Measurements from ENCODE around the gene KHDC4. TPM values are rescaled to one million over a fixed set of nuclear protein-coding genes. Genes with fewer than 3 reads are reported as not detected.

Gene KHDC4
- total and polyA plus RNA-seq, 4 donors: 31.5 to 53.5 (median 41.2) TPM

DNA sequence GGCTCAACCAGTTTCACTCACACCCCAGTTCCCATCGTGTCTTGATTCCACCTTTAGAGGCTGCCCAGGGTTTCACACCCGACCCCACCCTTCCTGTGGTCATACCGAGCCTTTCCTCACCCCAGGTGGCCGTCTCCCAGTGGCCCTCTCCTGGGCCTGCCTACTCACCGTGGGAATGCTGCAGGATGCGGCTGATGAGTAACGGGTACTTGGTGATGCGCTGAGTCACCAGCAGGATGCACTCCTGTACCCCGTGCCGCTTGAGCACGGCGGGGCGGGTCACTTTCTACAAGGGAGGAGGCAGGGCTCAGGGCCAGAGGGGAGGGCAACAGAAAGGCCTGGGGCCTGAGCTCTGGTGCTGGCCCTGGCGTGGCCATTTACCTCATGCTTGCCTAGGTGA, 27.7 kb upstream of the KHDC4 start:
- Histone ChIP-seq H3K27ac (ENCODE audit: low read depth, low read length) (no peak overlapping the region), H3K4me1 (ENCODE audit: control insufficient read depth, insufficient read depth, low read length) (peaks cover 25% of the 10 kb centered on the region), H3K4me3 (ENCODE audit: low read depth, low read length) (no peak overlapping the region), H3K36me3 (ENCODE audit: control insufficient read depth, insufficient read depth, low read length) (peaks cover 91% of the 10 kb centered on the region), H3K27me3 (ENCODE audit: control insufficient read depth, insufficient read depth, low read length) (no peaks in the 10 kb centered on the region), H3K9me3 (ENCODE audit: control insufficient read depth, insufficient read depth, low read length) (no peaks in the 10 kb centered on the region)
- DNase-seq (ENCODE audit: low read depth in 4 of 6, low spot score in 6 of 6): no peak
- WGBS (ENCODE audit: insufficient coverage): 82% methylated on average over 14 of the region's 14 CpGs

DNA sequence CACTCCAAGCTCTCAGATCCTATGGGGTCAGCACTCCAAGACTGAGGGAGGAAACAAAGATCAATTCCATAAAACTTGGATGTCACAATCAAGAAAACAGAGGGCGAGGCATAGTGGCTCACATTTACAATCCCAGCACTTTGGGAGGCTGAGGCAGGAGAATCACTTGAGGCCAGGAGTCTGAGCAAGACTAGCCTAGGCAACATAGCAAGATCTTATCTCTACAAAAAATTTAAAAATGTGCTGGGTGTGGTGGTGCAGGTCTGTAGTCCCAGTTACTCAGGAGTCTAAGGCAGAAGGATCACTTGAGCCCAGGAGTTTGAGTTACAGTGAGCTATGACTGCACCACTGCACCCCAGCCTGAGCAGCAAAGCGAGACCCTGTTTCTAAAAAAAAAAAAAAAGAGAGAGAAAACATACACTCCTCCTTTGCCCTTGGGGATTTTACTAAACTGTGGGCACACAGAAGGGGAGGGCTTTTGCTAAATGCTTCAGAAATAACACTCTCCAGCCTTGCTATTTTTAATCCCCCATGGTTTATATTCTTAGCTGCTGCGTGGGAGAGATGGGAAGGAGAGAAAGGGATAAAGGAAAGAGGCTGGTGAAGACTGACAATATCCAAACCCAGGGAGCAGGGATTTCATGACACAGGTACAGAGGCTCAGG, 26.0 kb upstream of the KHDC4 start:
- DNase-seq (ENCODE audit: low read depth in 4 of 6, low spot score in 6 of 6): no peak
- Histone ChIP-seq H3K4me3 (ENCODE audit: low read depth, low read length) (no peak overlapping the region), H3K9me3 (ENCODE audit: control insufficient read depth, insufficient read depth, low read length) (no peaks in the 10 kb centered on the region), H3K4me1 (ENCODE audit: control insufficient read depth, insufficient read depth, low read length) (peaks cover 16% of the 10 kb centered on the region), H3K27me3 (ENCODE audit: control insufficient read depth, insufficient read depth, low read length) (no peaks in the 10 kb centered on the region), H3K27ac (ENCODE audit: low read depth, low read length) (no peak overlapping the region), H3K36me3 (ENCODE audit: control insufficient read depth, insufficient read depth, low read length) (peaks cover 90% of the 10 kb centered on the region)
- WGBS (ENCODE audit: insufficient coverage): no CpG with 5 or more reads among the region's 3 CpGs

DNA sequence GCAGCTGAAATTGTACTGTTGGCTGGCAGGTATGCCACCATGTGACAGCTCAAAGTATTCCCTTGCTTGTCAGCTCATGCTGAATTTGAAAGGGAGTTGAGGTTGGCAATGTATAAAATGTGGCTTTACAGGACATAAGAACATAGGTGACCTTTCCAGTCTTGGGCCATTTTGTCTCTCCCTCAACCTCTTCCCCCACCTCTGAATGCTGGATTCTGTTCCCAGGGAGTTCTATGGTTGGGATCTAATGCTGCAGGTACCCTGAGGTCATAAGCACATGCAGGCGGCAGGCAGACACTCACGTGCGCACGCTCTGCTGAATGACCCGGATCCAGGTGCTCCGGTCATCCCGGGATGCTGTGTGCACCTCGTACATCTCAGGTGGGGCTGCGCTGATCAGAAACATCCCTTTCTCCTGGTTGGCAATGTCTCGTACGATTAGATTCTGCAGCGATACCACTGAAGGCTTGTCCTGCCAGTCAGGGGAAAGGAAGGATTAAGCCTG, 23.2 kb upstream of the KHDC4 start:
- H3K4me1 ChIP-seq (ENCODE audit: control insufficient read depth, insufficient read depth, low read length): peaks cover 11% of the 10 kb centered on the region
- 94% methylated on average over 12 of the region's 12 CpGs for WGBS (ENCODE audit: insufficient coverage)
- peaks cover 87% of the 10 kb centered on the region for H3K36me3 ChIP-seq (ENCODE audit: control insufficient read depth, insufficient read depth, low read length)
- no peak for DNase-seq (ENCODE audit: low read depth in 4 of 6, low spot score in 6 of 6)
- no peak overlapping the region for H3K27ac ChIP-seq (ENCODE audit: low read depth, low read length)
- no peak overlapping the region for H3K4me3 ChIP-seq (ENCODE audit: low read depth, low read length)
- no peaks in the 10 kb centered on the region for H3K9me3 ChIP-seq (ENCODE audit: control insufficient read depth, insufficient read depth, low read length)
- H3K27me3 ChIP-seq (ENCODE audit: control insufficient read depth, insufficient read depth, low read length): no peaks in the 10 kb centered on the region

DNA sequence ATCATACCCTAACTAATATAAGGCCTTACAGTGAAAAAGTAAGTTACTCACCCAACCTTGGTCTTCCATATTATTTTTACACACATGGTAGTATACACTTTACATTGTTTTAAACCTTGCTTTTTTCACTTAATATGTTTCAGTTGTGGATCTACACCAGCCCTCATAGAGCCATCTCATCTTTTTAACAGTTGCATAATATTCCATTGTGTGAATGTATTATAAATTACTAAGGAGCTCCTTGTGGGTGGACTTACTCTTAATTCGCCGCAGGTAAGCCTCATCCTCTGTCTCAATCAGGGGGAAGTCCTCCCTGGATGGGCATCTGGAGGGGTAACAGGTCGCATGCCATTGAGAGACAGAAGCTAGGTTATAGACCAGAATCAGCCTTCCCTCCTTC, 20.4 kb upstream of the KHDC4 start:
- H3K4me1 ChIP-seq (ENCODE audit: control insufficient read depth, insufficient read depth, low read length): no peaks in the 10 kb centered on the region
- H3K36me3 ChIP-seq (ENCODE audit: control insufficient read depth, insufficient read depth, low read length): peaks cover 85% of the 10 kb centered on the region
- H3K27me3 ChIP-seq (ENCODE audit: control insufficient read depth, insufficient read depth, low read length): no peaks in the 10 kb centered on the region
- H3K4me3 ChIP-seq (ENCODE audit: low read depth, low read length): no peak overlapping the region
- H3K27ac ChIP-seq (ENCODE audit: low read depth, low read length): no peak overlapping the region
- 90% methylated on average over 3 of the region's 3 CpGs for whole genome bisulfite sequencing (ENCODE audit: insufficient coverage)
- DNase-seq (ENCODE audit: low read depth in 4 of 6, low spot score in 6 of 6): no peak
- H3K9me3 ChIP-seq (ENCODE audit: control insufficient read depth, insufficient read depth, low read length): no peaks in the 10 kb centered on the region

DNA sequence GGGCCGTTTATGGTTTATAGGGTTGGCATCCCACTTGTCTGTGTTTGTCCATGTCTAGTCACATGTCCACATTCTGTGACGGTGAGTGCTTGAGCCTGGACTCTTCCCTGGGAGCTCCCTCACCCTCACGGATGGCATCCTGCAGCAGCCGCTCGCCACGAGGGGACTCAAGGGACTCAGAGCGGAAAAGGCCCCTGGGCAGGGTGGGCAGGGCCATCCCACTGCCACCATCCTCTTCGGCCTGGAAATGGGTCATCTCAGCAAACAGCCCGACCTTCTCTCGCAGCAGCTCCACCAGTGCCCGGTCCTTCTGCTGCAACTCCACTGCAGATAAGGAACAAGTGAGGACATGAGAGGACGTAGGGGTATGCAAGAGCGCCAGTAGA, 18.3 kb upstream of the KHDC4 start:
- Histone ChIP-seq H3K27me3 (ENCODE audit: control insufficient read depth, insufficient read depth, low read length) (no peaks in the 10 kb centered on the region), H3K4me3 (ENCODE audit: low read depth, low read length) (no peak overlapping the region), H3K36me3 (ENCODE audit: control insufficient read depth, insufficient read depth, low read length) (peaks cover 87% of the 10 kb centered on the region), H3K27ac (ENCODE audit: low read depth, low read length) (no peak overlapping the region), H3K9me3 (ENCODE audit: control insufficient read depth, insufficient read depth, low read length) (no peaks in the 10 kb centered on the region), H3K4me1 (ENCODE audit: control insufficient read depth, insufficient read depth, low read length) (no peaks in the 10 kb centered on the region)
- no peak for DNase-seq (ENCODE audit: low read depth in 4 of 6, low spot score in 6 of 6)
- 98% methylated on average over 13 of the region's 13 CpGs for WGBS (ENCODE audit: insufficient coverage)

DNA sequence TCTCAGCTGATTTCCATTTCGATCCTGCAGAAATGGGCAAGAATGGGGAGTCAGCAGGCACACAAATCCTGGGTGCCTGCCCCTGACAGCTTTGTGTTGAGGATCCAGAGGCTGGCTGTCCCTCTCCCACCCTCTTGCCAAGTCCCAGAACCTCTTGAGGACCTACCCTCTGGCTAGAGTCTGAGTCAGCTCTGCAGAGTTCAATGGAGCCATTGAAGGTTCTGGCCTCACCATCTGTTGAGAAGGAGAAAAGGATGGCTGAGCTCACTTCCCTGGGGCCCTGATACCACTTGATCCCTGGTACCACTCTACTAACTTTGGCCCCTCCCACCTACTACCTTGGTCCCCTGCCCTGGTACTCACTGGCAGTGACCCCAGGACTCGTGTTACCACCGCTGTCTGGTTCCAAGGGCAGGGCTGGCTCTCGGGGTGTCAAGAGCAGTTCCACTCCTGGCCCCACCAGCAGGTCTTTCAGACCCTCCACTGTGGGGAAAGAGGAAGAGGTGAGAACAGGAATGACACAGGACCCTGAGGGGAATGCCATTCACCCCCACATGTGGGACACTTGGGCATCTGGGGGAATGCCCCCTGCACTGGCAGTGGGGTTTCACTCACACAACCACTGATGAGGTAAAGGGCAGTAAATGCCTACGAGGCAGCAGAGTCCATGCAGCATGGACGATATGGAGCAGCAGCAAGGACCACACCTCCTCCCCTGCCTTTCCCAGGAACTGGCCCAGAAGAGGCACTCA, 17.7 kb upstream of the KHDC4 start:
- Histone ChIP-seq H3K27me3 (ENCODE audit: control insufficient read depth, insufficient read depth, low read length) (no peaks in the 10 kb centered on the region), H3K4me1 (ENCODE audit: control insufficient read depth, insufficient read depth, low read length) (no peaks in the 10 kb centered on the region), H3K27ac (ENCODE audit: low read depth, low read length) (no peak overlapping the region), H3K9me3 (ENCODE audit: control insufficient read depth, insufficient read depth, low read length) (no peaks in the 10 kb centered on the region), H3K4me3 (ENCODE audit: low read depth, low read length) (no peak overlapping the region), H3K36me3 (ENCODE audit: control insufficient read depth, insufficient read depth, low read length) (peaks cover 90% of the 10 kb centered on the region)
- 90% methylated on average over 1 of the region's 6 CpGs for WGBS (ENCODE audit: insufficient coverage)
- DNase-seq (ENCODE audit: low read depth in 4 of 6, low spot score in 6 of 6): no peak

DNA sequence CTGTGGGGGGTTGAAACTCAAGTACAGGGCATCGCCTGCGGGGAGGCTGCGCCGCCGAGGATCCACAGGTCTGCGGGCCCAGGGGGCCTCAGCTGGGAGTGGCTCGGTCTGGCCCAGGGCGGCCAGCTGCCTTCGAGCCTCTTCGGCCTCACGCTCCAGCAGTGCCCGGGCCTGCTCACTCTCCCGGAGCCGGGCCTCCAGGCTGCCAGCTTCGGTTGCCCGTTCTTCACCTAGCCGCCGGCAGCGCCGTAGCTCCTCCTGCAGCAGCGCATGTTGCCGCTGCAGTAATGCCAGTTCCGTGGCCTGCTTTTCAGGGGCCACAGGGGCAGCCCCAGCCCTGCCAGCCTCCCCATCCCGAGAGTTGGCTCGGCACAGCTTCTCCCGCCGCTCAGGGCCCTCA, 16.6 kb upstream of the KHDC4 start:
- no peak overlapping the region for H3K27ac ChIP-seq (ENCODE audit: low read depth, low read length)
- H3K4me3 ChIP-seq (ENCODE audit: low read depth, low read length): no peak overlapping the region
- H3K9me3 ChIP-seq (ENCODE audit: control insufficient read depth, insufficient read depth, low read length): no peaks in the 10 kb centered on the region
- no peaks in the 10 kb centered on the region for H3K27me3 ChIP-seq (ENCODE audit: control insufficient read depth, insufficient read depth, low read length)
- WGBS (ENCODE audit: insufficient coverage): 97% methylated on average over 25 of the region's 27 CpGs
- no peak for DNase-seq (ENCODE audit: low read depth in 4 of 6, low spot score in 6 of 6)
- no peaks in the 10 kb centered on the region for H3K4me1 ChIP-seq (ENCODE audit: control insufficient read depth, insufficient read depth, low read length)
- H3K36me3 ChIP-seq (ENCODE audit: control insufficient read depth, insufficient read depth, low read length): peaks cover 86% of the 10 kb centered on the region

DNA sequence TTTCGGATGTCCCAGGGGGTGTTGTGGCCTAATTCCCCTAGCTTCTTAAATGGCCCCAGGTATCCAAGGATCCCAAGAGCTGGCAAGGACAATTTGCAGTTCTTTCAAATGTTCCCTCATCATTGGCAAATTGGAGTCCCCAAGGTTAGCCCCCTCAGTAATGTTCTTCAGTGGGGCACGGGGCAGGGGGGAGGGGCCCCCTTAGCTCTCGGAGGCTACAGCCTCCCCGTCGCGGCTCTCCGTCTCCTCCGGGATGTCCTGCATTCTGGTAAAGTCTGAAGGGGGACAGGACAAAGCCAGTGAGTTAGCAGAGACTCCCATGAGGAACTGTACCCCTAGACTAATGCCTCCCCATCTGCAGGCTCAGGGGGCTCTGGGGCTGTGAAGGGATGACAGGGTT, 13.5 kb upstream of the KHDC4 start:
- peaks cover 62% of the 10 kb centered on the region for H3K36me3 ChIP-seq (ENCODE audit: control insufficient read depth, insufficient read depth, low read length)
- H3K9me3 ChIP-seq (ENCODE audit: control insufficient read depth, insufficient read depth, low read length): no peaks in the 10 kb centered on the region
- no peak overlapping the region for H3K4me3 ChIP-seq (ENCODE audit: low read depth, low read length)
- no peaks in the 10 kb centered on the region for H3K27me3 ChIP-seq (ENCODE audit: control insufficient read depth, insufficient read depth, low read length)
- WGBS (ENCODE audit: insufficient coverage): 80% methylated on average over 1 of the region's 8 CpGs
- peaks cover 9% of the 10 kb centered on the region for H3K4me1 ChIP-seq (ENCODE audit: control insufficient read depth, insufficient read depth, low read length)
- DNase-seq (ENCODE audit: low read depth in 4 of 6, low spot score in 6 of 6): no peak
- H3K27ac ChIP-seq (ENCODE audit: low read depth, low read length): no peak overlapping the region

DNA sequence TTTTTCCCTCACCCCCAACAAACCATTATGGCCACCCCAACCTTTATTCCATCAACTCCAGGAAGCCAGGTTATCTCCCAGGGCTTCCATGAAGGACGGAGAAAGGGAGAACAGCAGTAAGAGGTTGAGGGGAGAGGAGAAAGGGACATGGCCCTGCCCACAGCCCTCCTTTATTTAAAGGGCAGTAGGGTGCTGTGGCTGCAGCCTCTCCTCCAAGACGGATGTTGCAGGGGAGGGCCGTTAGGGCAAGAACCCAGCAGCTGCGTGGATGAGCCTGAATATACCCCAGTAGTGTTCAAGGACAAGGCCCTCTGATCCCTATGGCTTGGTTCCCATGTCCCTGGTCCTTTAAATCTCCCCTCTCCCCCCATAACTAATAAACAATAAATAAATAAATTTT, 13.1 kb upstream of the KHDC4 start:
- H3K27me3 ChIP-seq (ENCODE audit: control insufficient read depth, insufficient read depth, low read length): no peaks in the 10 kb centered on the region
- peaks cover 58% of the 10 kb centered on the region for H3K36me3 ChIP-seq (ENCODE audit: control insufficient read depth, insufficient read depth, low read length)
- DNase-seq (ENCODE audit: low read depth in 4 of 6, low spot score in 6 of 6): no peak
- no peaks in the 10 kb centered on the region for H3K9me3 ChIP-seq (ENCODE audit: control insufficient read depth, insufficient read depth, low read length)
- H3K27ac ChIP-seq (ENCODE audit: low read depth, low read length): no peak overlapping the region
- H3K4me1 ChIP-seq (ENCODE audit: control insufficient read depth, insufficient read depth, low read length): peaks cover 13% of the 10 kb centered on the region
- no peak overlapping the region for H3K4me3 ChIP-seq (ENCODE audit: low read depth, low read length)
- 87% methylated on average over 3 of the region's 4 CpGs for WGBS (ENCODE audit: insufficient coverage)

Measured in spinal cord (tissue), 10 donors.